GM18498 (cell line): Measurements from ENCODE around the gene TNXB.
"Not testable (repeated sequence)": the region's sequence is repeated elsewhere in the genome, so short reads cannot be mapped to it uniquely, and the experiment has no call there.

Experiments
- ATAC-seq: cut with Tn5 transposase; IDR thresholded peaks from one replicate; pipeline ENCODE4 v1.9.1; 2021; ENCODE audit warnings: mild to moderate bottlenecking, moderate library complexity; ENCODE audit not compliant: unreplicated experiment

TNXB gene

GRCh38 chr6:32113386-32114352, 4.5 kb upstream of the TNXB start:
- ATAC-seq, result no peak

GRCh38 chr6:32112431-32112980, 3.4 kb upstream of the TNXB start:
- no peak for ATAC-seq

GRCh38 chr6:32111424-32112066, 2.4 kb upstream of the TNXB start:
- no peak for ATAC-seq

GRCh38 chr6:32110632-32111031, 1.5 kb upstream of the TNXB start:
- ATAC-seq, result no peak

GRCh38 chr6:32109765-32110160, 625 bp upstream of the TNXB start:
- no peak for ATAC-seq

GRCh38 chr6:32108727-32109113, 418 bp downstream of the TNXB start:
- ATAC-seq, result no peak

- no peak for ATAC-seq
Measured at GRCh38 chr6:32108094-32108627, 977 bp downstream of the TNXB start.

GRCh38 chr6:32107406-32107805, 1.7 kb downstream of the TNXB start:
- no peak for ATAC-seq

GRCh38 chr6:32105433-32105832, 3.7 kb downstream of the TNXB start:
- ATAC-seq, result no peak

GRCh38 chr6:32102255-32102654, 6.9 kb downstream of the TNXB start:
- no peak for ATAC-seq

GRCh38 chr6:32100251-32100650, 8.9 kb downstream of the TNXB start:
- not testable (repeated sequence) for ATAC-seq

GRCh38 chr6:32097364-32097763, 11.8 kb downstream of the TNXB start:
- ATAC-seq, result no peak

GRCh38 chr6:32096394-32097258, 12.5 kb downstream of the TNXB start:
- ATAC-seq, result no peak

- ATAC-seq, result no peak
Measured at GRCh38 chr6:32096087-32096393, 13.1 kb downstream of the TNXB start.

GRCh38 chr6:32095338-32096086, 13.6 kb downstream of the TNXB start:
- no peak for ATAC-seq

- ATAC-seq, result no peak
Measured at GRCh38 chr6:32092760-32093497, 16.2 kb downstream of the TNXB start.

GRCh38 chr6:32089082-32089828, 19.9 kb downstream of the TNXB start:
- no peak for ATAC-seq

GRCh38 chr6:32088487-32089049, 20.6 kb downstream of the TNXB start:
- ATAC-seq, result no peak
